Raji (cell line): ENCODE data around the gene PTPN14.

ENCODE experiments used
- POLR2A ChIP-seq: IDR thresholded peaks from 2 replicates; pipeline ENCODE4 v1.6.1; 2011; ENCODE audit warnings: low read depth, low read length, control low read depth; ENCODE audit not compliant: insufficient read depth

Gene PTPN14

DNA sequence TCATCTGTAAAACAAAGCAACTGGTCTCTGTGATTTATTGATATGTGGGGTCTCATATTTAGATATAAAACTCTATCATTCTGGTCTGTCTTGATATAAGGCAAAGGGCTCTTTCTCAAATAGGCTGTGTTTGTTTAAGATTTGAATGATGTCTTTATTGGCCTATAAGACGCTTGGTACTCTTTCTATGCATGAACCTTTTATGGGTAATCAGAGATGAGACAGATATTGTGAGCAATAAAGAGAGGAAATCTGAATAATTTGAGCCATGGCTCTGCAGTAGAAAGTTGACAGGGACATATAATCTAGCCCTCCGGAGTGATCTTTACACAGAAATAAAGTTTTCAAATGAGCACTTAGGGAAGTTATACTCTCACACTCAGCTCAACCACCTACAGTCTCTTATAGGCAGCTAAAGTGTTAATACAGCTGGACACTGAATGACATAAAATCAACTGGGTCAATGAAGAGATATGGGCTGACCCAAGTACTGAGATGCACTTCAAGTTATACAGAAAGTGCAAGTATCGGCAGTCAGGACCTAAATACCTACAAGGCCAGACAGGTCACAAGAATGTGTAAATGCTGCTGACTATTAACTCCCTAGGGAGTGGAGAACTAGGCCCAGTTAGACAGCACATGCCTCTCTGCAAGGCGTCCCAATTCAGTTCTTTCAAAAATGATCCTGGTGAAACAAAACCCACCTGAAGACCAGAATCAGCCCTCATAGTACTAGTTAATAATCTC lies 111.0 kb downstream of the PTPN14 start:
- TF ChIP-seq POLR2A: no peak

DNA sequence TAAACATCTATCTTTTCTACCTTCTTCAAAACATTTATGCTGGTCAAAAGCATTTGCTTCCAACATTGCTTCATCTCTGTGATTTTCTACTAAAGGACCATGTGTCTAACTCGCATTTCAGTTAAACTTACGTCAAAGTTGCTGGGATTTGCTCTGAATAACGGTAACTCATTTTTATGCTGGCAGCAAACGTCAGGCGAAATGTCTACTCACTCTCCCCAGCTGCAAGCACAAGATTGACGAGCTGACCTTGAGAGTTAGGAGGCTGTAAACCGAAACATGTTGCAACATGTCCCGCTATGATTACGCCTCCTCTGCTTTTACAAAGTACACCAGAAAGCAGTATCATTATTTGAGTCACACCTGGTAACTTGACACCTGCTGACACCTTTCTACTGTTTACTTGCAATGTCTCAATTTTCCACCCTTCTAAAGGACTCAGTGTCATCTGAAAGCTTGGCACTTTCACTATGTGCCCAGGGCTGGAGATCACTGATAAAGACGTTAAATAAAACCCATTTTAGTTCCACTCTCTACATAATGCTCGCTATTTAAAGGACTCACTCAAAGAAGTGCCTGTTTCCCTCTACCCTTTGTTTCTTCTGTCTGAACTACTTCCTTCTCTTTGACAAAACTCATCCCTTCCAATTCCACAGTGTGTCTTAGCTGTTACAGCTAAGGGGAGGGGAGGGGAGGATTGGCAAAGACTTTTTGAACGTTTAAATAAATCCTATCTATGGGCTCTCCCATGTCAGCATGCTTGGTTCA lies 111.9 kb downstream of the PTPN14 start:
- TF ChIP-seq POLR2A: no peak

DNA sequence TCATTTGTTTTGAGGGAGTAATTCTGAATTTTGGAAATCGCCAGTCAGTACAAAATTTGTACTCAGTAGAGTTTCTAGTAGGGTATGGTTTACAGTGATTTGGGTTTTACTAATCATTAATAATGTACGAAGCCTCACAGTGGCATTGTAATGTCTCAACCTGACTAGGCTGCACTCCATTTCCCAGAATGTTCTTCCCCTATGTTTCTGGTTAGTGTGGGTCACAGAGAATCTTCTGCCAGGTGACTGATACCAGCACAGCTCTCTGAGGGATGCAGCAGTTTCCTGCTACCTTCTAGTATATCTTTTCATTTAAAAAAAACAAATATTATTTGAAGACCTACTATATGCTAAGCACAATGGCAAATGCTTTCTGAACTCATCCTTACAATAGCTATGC lies 112.9 kb downstream of the PTPN14 start:
- TF ChIP-seq POLR2A: no peak

DNA sequence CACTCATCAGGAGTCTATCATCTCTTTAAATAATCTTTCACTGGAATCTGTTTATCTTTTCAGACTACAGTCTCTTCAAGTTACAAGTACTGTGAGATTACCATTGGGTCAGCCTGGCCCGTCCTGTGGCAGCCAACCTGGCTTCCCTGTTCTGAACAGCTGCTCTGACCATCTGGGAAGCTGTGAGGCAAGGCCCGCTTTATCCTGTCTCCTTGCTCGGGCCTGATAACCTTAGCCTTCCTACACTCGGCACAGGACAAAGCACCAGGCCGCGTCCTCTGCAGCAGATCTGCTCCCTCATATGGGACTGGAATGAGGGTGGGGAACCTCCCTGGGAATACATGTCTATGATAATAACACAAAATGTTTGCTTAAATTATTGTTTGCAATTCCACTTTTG lies 113.3 kb downstream of the PTPN14 start:
- no peak for TF ChIP-seq POLR2A

DNA sequence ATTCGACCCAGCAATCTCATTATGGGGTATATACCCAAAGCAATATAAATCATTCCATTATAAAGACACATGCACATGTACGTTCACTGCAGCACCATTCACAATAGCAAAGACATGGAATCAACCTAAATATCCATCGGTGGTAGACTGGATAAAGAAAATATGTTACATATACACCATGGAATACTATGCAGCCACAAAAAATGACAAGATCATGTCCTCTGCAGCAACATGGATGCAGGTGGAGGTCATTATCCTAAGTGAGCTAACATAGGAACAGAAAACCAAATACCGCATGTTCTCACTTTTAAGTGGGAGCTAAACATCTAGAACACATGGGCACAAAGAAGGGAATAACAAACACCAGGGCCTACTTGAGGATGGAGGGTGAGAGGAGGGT lies 115.5 kb downstream of the PTPN14 start:
- no peak for TF ChIP-seq POLR2A

DNA sequence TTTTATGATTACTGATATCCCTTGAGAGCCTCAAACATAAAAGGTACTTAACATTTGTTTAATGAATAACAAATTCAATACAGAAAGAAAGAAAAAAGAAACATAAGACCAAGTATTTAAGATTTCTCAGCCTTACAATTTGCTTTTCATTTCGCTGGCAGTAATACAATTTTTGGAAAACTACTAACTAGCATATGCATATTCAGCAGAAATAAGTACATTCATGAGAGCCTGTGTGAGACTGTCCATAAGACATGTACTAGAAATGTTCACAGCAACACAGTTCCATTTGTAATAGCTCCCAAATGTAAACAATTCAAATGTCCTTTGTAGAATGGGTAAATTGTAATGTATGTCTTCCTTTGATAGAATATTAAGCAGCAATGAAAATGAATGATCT lies 119.2 kb downstream of the PTPN14 start:
- no peak for TF ChIP-seq POLR2A

DNA sequence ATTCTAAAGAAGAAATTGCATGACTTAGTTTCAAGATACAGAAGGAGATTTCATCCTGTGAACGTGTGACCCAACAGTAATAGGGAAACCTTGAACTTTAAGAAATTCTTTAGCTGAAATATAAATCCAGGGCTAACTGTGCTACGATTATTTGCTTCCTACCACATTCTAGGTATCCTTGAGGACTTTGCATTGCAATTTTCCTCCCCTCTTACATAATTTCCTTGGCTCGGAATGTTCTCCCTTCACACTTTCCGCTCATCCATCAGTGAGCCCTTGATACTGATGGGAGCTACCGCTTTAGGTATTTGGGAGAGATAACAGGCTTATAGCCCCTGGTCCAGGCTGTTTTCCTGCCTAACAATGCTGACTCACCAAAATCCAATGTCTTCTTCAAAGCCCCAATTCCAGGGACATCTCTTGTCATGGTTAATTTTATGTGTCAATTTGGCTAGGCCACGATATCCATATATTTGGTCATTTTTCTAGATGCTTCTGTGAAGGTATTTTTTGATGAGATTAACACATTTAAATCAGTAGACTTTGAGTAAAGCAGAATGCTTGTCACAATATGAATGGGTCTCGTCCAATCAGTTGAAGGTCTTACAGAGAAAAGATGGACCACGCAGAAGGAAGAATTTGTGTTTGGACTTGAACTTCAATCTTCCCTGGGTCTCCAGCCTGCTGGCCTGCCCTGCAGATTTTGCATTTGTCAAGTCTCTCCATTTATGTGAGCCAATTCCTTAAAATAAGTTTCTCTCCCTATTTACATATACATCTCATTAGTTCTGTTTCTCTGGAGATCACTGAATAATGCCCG lies 121.2 kb downstream of the PTPN14 start:
- no peak for TF ChIP-seq POLR2A

DNA sequence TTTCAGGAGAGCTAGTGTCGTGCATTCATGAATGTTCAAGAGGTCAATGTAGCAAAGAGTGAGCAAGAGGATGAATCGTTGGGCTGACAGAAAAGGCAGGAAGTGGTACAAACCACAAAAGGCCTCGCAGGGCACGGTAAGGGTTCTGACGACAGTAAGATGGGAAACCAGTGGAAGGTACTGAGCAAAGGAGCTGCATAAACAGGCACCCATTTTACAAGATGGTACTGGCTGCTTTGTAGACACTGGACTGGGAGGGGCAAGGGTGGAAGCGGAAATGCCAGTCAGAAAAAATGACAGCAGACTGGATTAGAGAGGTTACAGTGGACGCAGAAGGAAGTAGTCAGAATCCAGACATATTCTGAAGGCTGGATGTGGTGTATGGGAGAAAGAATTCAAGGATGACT lies 123.5 kb downstream of the PTPN14 start:
- TF ChIP-seq POLR2A: no peak

DNA sequence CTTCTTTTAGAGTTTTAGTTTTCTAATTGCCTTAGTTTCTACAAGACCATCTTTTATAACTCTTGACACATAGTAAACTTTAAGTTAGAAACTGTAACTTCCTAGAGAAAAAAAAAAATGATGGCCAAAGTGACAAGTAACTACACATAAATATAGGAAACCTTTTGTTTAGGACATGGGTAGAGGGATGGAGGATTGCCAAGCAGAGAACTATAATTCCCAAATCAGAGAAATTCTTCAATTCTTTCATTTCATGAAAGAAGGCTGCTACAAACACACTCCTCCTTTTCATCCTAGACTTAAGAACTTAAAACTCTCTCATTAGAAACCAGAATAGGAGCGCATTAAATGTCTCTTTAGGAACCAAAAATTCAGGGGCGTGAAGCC lies 125.0 kb downstream of the PTPN14 start:
- TF ChIP-seq POLR2A: no peak

DNA sequence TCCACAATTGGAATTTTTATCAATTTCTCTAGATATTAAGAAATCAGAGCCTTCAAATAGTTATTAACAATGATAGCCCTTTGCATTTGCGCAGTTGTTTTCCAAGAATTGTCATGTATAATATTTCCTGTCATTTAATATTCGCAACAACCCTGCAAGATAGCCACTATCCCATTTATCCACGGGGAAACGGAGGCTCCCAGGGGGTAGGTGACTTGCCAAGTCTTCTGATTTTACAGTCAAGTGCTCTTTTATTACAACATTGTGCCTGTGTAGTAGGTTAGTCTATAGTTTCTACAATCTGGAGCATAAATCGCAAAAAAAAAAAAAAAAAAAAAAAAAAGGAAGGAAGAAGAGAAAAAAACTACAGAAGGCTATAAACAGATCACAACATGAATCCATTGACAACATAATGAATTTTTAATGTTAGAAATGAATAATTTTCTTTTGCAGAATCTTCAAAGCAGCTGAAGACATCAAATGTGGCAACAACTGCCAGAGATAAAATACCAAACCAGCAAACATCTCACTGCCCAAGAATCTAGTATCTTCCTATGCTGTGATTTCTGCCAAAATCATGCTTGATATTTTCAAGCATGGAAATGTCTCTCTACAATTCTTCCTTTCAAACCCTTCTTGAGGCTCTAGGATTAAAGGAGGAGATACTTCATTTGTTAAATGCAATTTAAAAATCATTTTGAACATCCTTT lies 125.5 kb downstream of the PTPN14 start:
- TF ChIP-seq POLR2A: no peak

DNA sequence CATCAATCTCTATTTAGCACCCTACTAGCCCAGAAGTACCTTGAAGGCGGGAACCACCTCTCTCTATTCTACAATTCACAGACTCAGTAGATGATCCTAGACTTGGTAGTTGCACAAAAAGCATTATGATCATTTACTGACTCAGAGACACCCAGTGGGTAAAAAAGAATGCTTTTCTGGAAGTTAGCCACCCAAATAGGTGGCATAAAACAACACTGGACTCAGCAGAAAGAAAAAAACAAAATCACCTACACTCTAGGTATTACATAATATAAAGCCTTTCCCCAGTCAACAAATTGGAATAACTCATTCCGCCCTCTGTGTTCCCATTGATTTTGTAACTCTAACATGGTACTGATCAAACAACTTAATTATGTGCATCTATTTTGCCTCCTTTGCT lies 126.3 kb downstream of the PTPN14 start:
- no peak for TF ChIP-seq POLR2A

DNA sequence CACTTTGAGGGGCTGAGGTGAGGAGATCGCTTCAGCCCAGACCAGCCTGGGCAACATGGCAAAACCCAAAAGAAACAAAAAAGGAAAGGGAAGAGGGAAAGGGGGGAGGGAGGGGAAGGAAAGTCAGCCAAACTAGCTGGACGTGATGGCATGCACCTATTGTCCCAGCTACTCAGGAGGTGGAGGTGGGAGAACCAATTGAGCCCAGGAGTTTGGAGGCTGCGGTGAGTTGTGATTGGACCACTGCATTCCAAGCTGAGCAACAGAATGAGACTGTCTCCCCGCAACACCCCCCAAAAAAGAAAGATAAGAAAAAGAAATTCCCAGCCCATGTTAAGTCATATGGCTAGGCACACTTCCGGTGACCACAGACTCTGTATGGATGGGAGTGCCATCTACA lies 128.4 kb downstream of the PTPN14 start:
- TF ChIP-seq POLR2A: no peak

DNA sequence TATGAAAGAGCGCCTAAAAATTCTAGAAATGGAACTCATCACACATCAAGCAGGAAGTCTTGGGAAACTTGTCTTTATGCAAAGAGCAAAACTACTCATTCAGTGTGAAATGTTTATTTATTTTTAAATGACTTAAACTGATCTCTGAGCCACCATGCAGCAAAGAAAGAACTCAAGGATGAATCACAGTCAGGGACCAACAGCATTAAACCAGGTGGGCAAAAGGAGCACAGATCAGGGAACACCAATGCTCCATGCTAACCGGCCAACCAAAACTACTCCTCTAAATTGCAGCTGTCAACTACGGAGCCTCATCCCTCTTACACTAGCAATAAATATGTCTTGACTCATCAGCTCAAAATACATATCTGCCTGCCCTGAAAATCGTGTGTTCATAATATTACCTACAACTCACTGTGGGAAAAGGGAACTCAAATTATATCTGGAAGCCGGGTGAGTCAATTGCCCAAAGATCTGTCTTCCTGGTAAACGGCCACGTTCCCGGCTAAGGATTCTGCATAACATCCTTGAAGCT lies 129.2 kb downstream of the PTPN14 start:
- no peak for TF ChIP-seq POLR2A

DNA sequence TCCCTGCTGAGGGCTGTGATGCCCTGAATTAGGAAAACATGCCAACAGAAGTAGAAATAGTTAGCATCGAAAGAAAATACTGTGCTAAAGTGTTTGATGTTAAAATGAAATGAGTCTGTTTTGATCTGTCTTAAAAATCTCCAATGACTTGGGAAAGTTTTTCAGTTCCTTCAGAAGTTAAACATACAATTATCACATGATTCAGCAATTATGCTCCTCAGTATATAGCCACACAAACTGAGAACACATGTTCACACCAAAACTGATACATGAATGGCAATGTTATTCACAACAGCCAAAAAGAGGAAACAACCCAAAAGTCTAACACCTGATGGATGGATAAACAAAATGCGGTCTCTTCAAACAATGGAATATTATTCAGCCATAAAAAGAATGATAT lies 130.6 kb downstream of the PTPN14 start:
- no peak for TF ChIP-seq POLR2A

DNA sequence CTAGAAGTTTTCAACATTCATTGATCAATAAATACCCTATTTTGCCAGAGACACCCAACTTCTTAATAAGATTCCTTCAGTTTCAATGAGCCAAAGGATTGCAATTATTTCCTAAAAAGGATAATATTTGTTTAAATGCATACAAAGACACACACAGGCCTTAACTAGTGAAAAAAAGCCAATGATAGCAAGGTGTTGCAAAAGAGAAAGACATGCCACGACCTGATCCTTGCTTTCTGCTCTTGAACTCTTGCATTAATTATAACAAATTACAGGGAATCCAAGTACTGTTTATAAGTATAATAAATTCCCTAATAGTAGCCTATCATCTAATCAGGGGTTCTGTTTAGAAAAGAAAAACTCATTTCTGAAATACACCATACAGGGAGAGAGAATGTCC lies 131.1 kb downstream of the PTPN14 start:
- no peak for TF ChIP-seq POLR2A
